ENCODE measurements around the gene TRPC4.
"Not testable (repeated sequence)": the region's sequence is repeated elsewhere in the genome, so short reads cannot be mapped to it uniquely, and the experiment has no call there.

TRPC4 gene

GRCh38 chr13:37833411-37833810 is 36.2 kb downstream of the TRPC4 start:
- DNase-seq: no peak

- no peak for DNase-seq
These were observed 53.3 kb downstream of the TRPC4 start for GRCh38 chr13:37816276-37816675.

- DNase-seq: no peak
These were observed 58.1 kb downstream of the TRPC4 start for GRCh38 chr13:37811441-37811840.

GRCh38 chr13:37806666-37807065 is 62.9 kb downstream of the TRPC4 start:
- DNase-seq: no peak

- DNase-seq: no peak
These were observed 71.9 kb downstream of the TRPC4 start for GRCh38 chr13:37797631-37798030.

GRCh38 chr13:37796795-37797194 is 72.8 kb downstream of the TRPC4 start:
- DNase-seq: not testable (repeated sequence)

GRCh38 chr13:37795326-37795725 is 74.2 kb downstream of the TRPC4 start:
- no peak for DNase-seq

GRCh38 chr13:37791699-37792098 is 77.9 kb downstream of the TRPC4 start:
- DNase-seq: no peak

GRCh38 chr13:37788346-37788745 is 81.2 kb downstream of the TRPC4 start:
- DNase-seq: no peak

GRCh38 chr13:37777676-37778075 is 91.9 kb downstream of the TRPC4 start:
- no peak for DNase-seq

GRCh38 chr13:37775871-37776270 is 93.7 kb downstream of the TRPC4 start:
- DNase-seq: no peak

- DNase-seq: no peak
These were observed 96.9 kb downstream of the TRPC4 start for GRCh38 chr13:37772644-37773043.

- DNase-seq: no peak
These were observed 100.0 kb downstream of the TRPC4 start for GRCh38 chr13:37769545-37769944.

- DNase-seq: no peak
These were observed 100.5 kb downstream of the TRPC4 start for GRCh38 chr13:37769078-37769477.

- no peak for DNase-seq
These were observed 103.1 kb downstream of the TRPC4 start for GRCh38 chr13:37766502-37766901.

GRCh38 chr13:37755349-37755748 is 114.2 kb downstream of the TRPC4 start:
- DNase-seq: no peak

GRCh38 chr13:37753776-37754175 is 115.8 kb downstream of the TRPC4 start:
- no peak for DNase-seq

GRCh38 chr13:37752146-37752545 is 117.4 kb downstream of the TRPC4 start:
- peak in 11 of 56 donors; percentile 0 to 26 (median 5) for DNase-seq

- DNase-seq: no peak
These were observed 118.5 kb downstream of the TRPC4 start for GRCh38 chr13:37751025-37751424.

GRCh38 chr13:37748913-37749312 is 120.7 kb downstream of the TRPC4 start:
- no peak for DNase-seq

- no peak for DNase-seq
These were observed 122.4 kb downstream of the TRPC4 start for GRCh38 chr13:37747071-37747612.

GRCh38 chr13:37741536-37741935 is 128.0 kb downstream of the TRPC4 start:
- no peak for DNase-seq

GRCh38 chr13:37736045-37736444 is 133.5 kb downstream of the TRPC4 start:
- DNase-seq: no peak

GRCh38 chr13:37735293-37735692 is 134.3 kb downstream of the TRPC4 start:
- no peak for DNase-seq

All from amygdala (tissue), 56 donors.